DMS114 treated with DMSO at 0.1 percent for 48 hours (cell line): ENCODE data around the gene ZNF487.
"Not testable (repeated sequence)": the region's sequence is repeated elsewhere in the genome, so short reads cannot be mapped to it uniquely, and the experiment has no call there.

Experiments used
- DNase-seq: peaks from one replicate; lab custom pipeline; 2025; ENCODE audit not compliant: unreplicated experiment; lab: John Stamatoyannopoulos, UW

Gene ZNF487

GRCh38 chr10:43436291-43437140 lies at the start of gene ZNF487:
ZNF487 (plus strand) TSS chr10:43437111; CDS start chr10:43475814, 38,703 bp downstream.
- DNase-seq = peak; percentile 77

- DNase-seq = no peak
Measured at GRCh38 chr10:43387678-43388032, 49.3 kb upstream of the ZNF487 start.

- no peak for DNase-seq
Measured at GRCh38 chr10:43389867-43390266, 47.0 kb upstream of the ZNF487 start.

GRCh38 chr10:43390333-43390732 lies 46.6 kb upstream of the ZNF487 start:
- DNase-seq = no peak

GRCh38 chr10:43390759-43391158 lies 46.2 kb upstream of the ZNF487 start:
- peak; percentile 76 for DNase-seq

- no peak for DNase-seq
Measured at GRCh38 chr10:43391496-43391895, 45.4 kb upstream of the ZNF487 start.

GRCh38 chr10:43392748-43393147 lies 44.2 kb upstream of the ZNF487 start:
- no peak for DNase-seq

- DNase-seq = not testable (repeated sequence)
Measured at GRCh38 chr10:43393186-43393585, 43.7 kb upstream of the ZNF487 start.

- DNase-seq = no peak
Measured at GRCh38 chr10:43393606-43394360, 43.1 kb upstream of the ZNF487 start.

GRCh38 chr10:43394868-43395267 lies 42.0 kb upstream of the ZNF487 start:
- DNase-seq = no peak

GRCh38 chr10:43395571-43396060 lies 41.3 kb upstream of the ZNF487 start:
- no peak for DNase-seq

GRCh38 chr10:43396061-43396927 lies 40.6 kb upstream of the ZNF487 start:
- peak; percentile 53 for DNase-seq

- peak; percentile 76 for DNase-seq
Measured at GRCh38 chr10:43396928-43397624, 39.8 kb upstream of the ZNF487 start.

GRCh38 chr10:43398939-43399319 lies 38.0 kb upstream of the ZNF487 start:
- DNase-seq = no peak

GRCh38 chr10:43399320-43400310 lies 37.3 kb upstream of the ZNF487 start:
- no peak for DNase-seq

- DNase-seq = no peak
Measured at GRCh38 chr10:43401627-43402026, 35.3 kb upstream of the ZNF487 start.

GRCh38 chr10:43402176-43402575 lies 34.7 kb upstream of the ZNF487 start:
- DNase-seq = no peak

GRCh38 chr10:43402880-43403452 lies 33.9 kb upstream of the ZNF487 start:
- no peak for DNase-seq
